SK-N-MC (cell line): Measurements from ENCODE around the gene CDH22.

Experiments used
- EZH2 ChIP-seq: fragments of 200-600 bp; sonication (generic); IDR thresholded peaks from one replicate; pipeline ENCODE4 v1.6.1; 2017; ENCODE audit warnings: antibody characterized with exemption
- FOXP2 ChIP-seq: optimal IDR thresholded peaks from 2 replicates; pipeline ENCODE3; 2011; ENCODE audit warnings: mild to moderate bottlenecking, moderate library complexity; ENCODE audit not compliant: insufficient read depth; ENCODE audit errors: extremely low read length, control extremely low read depth
- POLR2AphosphoS5 ChIP-seq: IDR thresholded peaks from 2 replicates; pipeline ENCODE4 v1.6.1; 2012; ENCODE audit warnings: mild to moderate bottlenecking, low read depth, low read length, borderline replicate concordance

GRCh38 chr20:46354207-46354555 is 45.9 kb upstream of the CDH22 start:
- TF ChIP-seq EZH2 = no peak
- TF ChIP-seq FOXP2 = no peak
- TF ChIP-seq POLR2AphosphoS5 = peak; percentile 19; the same call in 1 of the 2 replicates
